Left lung (tissue), 10 donors: Measurements from ENCODE around the gene MARK1. TPM values are rescaled to one million over a fixed set of nuclear protein-coding genes. Genes with fewer than 3 reads are reported as not detected.

Source experiments
- ATAC-seq: fragments of 200-7000 bp; cut with Tn5 transposase; one replicate; pipeline ENCODE4 v1.9.1; 2020; ENCODE audit warnings: moderate library complexity
- DNase-seq, 4 donors: peaks; one replicate each; pipeline ENCODE4 v3.0.0-alpha.2; 2013 to 2020
- H3K27ac ChIP-seq, 2 donors: fragments of 200-600 bp; sonication (generic) in 1 of 2; one replicate each; pipeline versions ENCODE4 v1.5.0 to v1.8.0; 2020 to 2021
- H3K27me3 ChIP-seq, 2 donors: fragments of 200-600 bp; sonication (generic) in 1 of 2; one replicate each; pipeline versions ENCODE4 v1.5.0 to v1.8.0; 2020 to 2021
- H3K36me3 ChIP-seq, 2 donors: fragments of 200-600 bp; sonication (generic) in 1 of 2; one replicate each; pipeline versions ENCODE4 v1.5.0 to v1.8.0; 2020 to 2021
- H3K4me1 ChIP-seq, 2 donors: fragments of 200-600 bp; one replicate each; pipeline ENCODE4 v1.8.0; 2021
- H3K4me3 ChIP-seq, 2 donors: fragments of 200-600 bp; sonication (generic) in 1 of 2; one replicate each; pipeline versions ENCODE4 v1.5.0 to v1.8.0; 2020 to 2021; ENCODE audit warnings: mild to moderate bottlenecking in 1 of 2
- H3K9me3 ChIP-seq, 2 donors: fragments of 200-600 bp; sonication (generic) in 1 of 2; one replicate each; pipeline versions ENCODE4 v1.5.0 to v1.8.0; 2020 to 2021
- CTCF ChIP-seq, 2 donors: fragments of 200-600 bp; sonication (generic) in 1 of 2; IDR thresholded peaks; one replicate each; pipeline versions ENCODE4 v1.5.0 to v1.8.0; 2021; ENCODE audit warnings: antibody characterized with exemption in 2 of 2
- intact Hi-C, 2 donors: fragments of 100-400 bp; cut with DNase I; formaldehyde crosslinking; loops; one replicate each; pipeline versions ENCODE4 v1.11.2 to v1.14.2; 2022
- polyA plus RNA-seq, 6 donors: library from polyadenylated mRNA; unstranded; fragments of 120-200 nt; gene quantifications; one replicate each; pipeline ENCODE4 v1.2.1, GENCODE V29; 2013; ENCODE audit not compliant: insufficient read length in 6 of 6
- total RNA-seq, 2 donors: library from RNA; stranded (reverse); fragmentation: NEBNext Ultra II Directional; extraction: Animal tissue kit (Norgen Biotek cat#: 25700); gene quantifications; one replicate each; pipeline ENCODE4 v1.2.1, GENCODE V29; 2021
- donor health status: DM: no; HTN: yes; CAD: no.
- donor health status: DM: no; HTN: no; CAD: no.

The MARK1 gene
- total and polyA plus RNA-seq, 8 donors = 3.1 to 9.7 (median 8.6) TPM

GRCh38 chr1:220533504-220534109 is 5.7 kb downstream of the MARK1 start:
- Histone ChIP-seq H3K4me1 (peaks cover 0 to 4% of the 10 kb centered on the region in 2 donors), H3K4me3 (no peak overlapping the region), H3K27ac (no peak overlapping the region), H3K36me3 (no peaks in the 10 kb centered on the region), H3K9me3 (no peaks in the 10 kb centered on the region), H3K27me3 (peaks cover 4 to 41% of the 10 kb centered on the region in 2 donors)
- TF ChIP-seq CTCF (IDR thresholded peaks at IDR 0.05) = no peak
- DNase-seq = no peak
- intact Hi-C loops = no loop called here
- ATAC-seq = no peak

- peak in 1 of 4 donors; percentile 48 for DNase-seq
- no peak for TF ChIP-seq CTCF (IDR thresholded peaks at IDR 0.05)
- Histone ChIP-seq H3K9me3 (no peaks in the 10 kb centered on the region), H3K4me3 (no peak overlapping the region), H3K4me1 (no peaks in the 10 kb centered on the region), H3K36me3 (no peaks in the 10 kb centered on the region), H3K27ac (no peak overlapping the region), H3K27me3 (no peaks in the 10 kb centered on the region)
- ATAC-seq = peak; percentile 95
- intact Hi-C loops = no loop called here
These were observed 17.0 kb downstream of the MARK1 start for GRCh38 chr1:220544901-220545303.

- DNase-seq (no peak), ATAC-seq (no peak)
- H3K36me3 ChIP-seq = no peaks in the 10 kb centered on the region
- H3K4me1 ChIP-seq = no peaks in the 10 kb centered on the region
- no peak for TF ChIP-seq CTCF (IDR thresholded peaks at IDR 0.05)
- no peak overlapping the region for H3K4me3 ChIP-seq
- intact Hi-C loops = no loop called here
- H3K27me3 ChIP-seq = no peaks in the 10 kb centered on the region
- H3K9me3 ChIP-seq = no peaks in the 10 kb centered on the region
- no peak overlapping the region for H3K27ac ChIP-seq
These were observed 23.0 kb downstream of the MARK1 start for GRCh38 chr1:220550811-220551399.

GRCh38 chr1:220551718-220552117 is 23.8 kb downstream of the MARK1 start:
- Histone ChIP-seq H3K27ac (no peak overlapping the region), H3K27me3 (no peaks in the 10 kb centered on the region), H3K4me1 (no peaks in the 10 kb centered on the region), H3K9me3 (no peaks in the 10 kb centered on the region), H3K36me3 (no peaks in the 10 kb centered on the region), H3K4me3 (no peak overlapping the region)
- no peak for TF ChIP-seq CTCF (IDR thresholded peaks at IDR 0.05)
- intact Hi-C loops = no loop called here
- no peak for DNase-seq
- peak; percentile 76 for ATAC-seq

- TF ChIP-seq CTCF (IDR thresholded peaks at IDR 0.05) = no peak
- Histone ChIP-seq H3K36me3 (no peaks in the 10 kb centered on the region), H3K9me3 (no peaks in the 10 kb centered on the region), H3K27me3 (no peaks in the 10 kb centered on the region), H3K4me1 (no peaks in the 10 kb centered on the region), H3K27ac (no peak overlapping the region), H3K4me3 (no peak overlapping the region)
- no peak for DNase-seq
- intact Hi-C loops = no loop called here
- ATAC-seq = no peak
These were observed 24.8 kb downstream of the MARK1 start for GRCh38 chr1:220552672-220553260.
